Islet of Langerhans (tissue), 1 donor: ENCODE results near the gene TECTA.
"Not testable (repeated sequence)": the region's sequence is repeated elsewhere in the genome, so short reads cannot be mapped to it uniquely, and the experiment has no call there.

Experiments
- FAIRE-seq: peaks from one replicate; lab custom pipeline; 2011; peaks lifted over from hg19 to GRCh38; lab: Jason Lieb, UNC

TECTA gene

GRCh38 chr11:121131656-121132055, 30.6 kb downstream of the TECTA start:
- FAIRE-seq, result no peak

- peak; percentile 61 for FAIRE-seq
Observed at GRCh38 chr11:121132211-121132976, 31.4 kb downstream of the TECTA start.

- FAIRE-seq, result no peak
Observed at GRCh38 chr11:121134741-121135312, 33.8 kb downstream of the TECTA start.

- FAIRE-seq, result no peak
Observed at GRCh38 chr11:121137005-121137404, 36.0 kb downstream of the TECTA start.

GRCh38 chr11:121138259-121138658, 37.2 kb downstream of the TECTA start:
- FAIRE-seq, result no peak

- no peak for FAIRE-seq
Observed at GRCh38 chr11:121140369-121140768, 39.3 kb downstream of the TECTA start.

GRCh38 chr11:121141066-121141465, 40.0 kb downstream of the TECTA start:
- no peak for FAIRE-seq

- no peak for FAIRE-seq
Observed at GRCh38 chr11:121143921-121144320, 42.9 kb downstream of the TECTA start.

- no peak for FAIRE-seq
Observed at GRCh38 chr11:121144723-121145122, 43.7 kb downstream of the TECTA start.

- FAIRE-seq, result no peak
Observed at GRCh38 chr11:121145826-121146225, 44.8 kb downstream of the TECTA start.

GRCh38 chr11:121149116-121149515, 48.1 kb downstream of the TECTA start:
- no peak for FAIRE-seq

- no peak for FAIRE-seq
Observed at GRCh38 chr11:121151207-121151688, 50.2 kb downstream of the TECTA start.

GRCh38 chr11:121152764-121153163, 51.7 kb downstream of the TECTA start:
- no peak for FAIRE-seq

- FAIRE-seq, result no peak
Observed at GRCh38 chr11:121153472-121153871, 52.4 kb downstream of the TECTA start.

GRCh38 chr11:121154486-121155314, 53.7 kb downstream of the TECTA start:
- FAIRE-seq, result no peak

- FAIRE-seq, result no peak
Observed at GRCh38 chr11:121157756-121158155, 56.7 kb downstream of the TECTA start.

- FAIRE-seq, result no peak
Observed at GRCh38 chr11:121159741-121160140, 58.7 kb downstream of the TECTA start.

GRCh38 chr11:121161349-121161917, 60.4 kb downstream of the TECTA start:
- no peak for FAIRE-seq

- FAIRE-seq, result no peak
Observed at GRCh38 chr11:121163658-121164308, 62.7 kb downstream of the TECTA start.

- FAIRE-seq, result not testable (repeated sequence)
Observed at GRCh38 chr11:121177629-121178028, 76.6 kb downstream of the TECTA start.

- no peak for FAIRE-seq
Observed at GRCh38 chr11:121179306-121179705, 78.3 kb downstream of the TECTA start.

GRCh38 chr11:121180183-121180582, 79.1 kb downstream of the TECTA start:
- no peak for FAIRE-seq
